Effector memory CD4-positive, alpha-beta T cell (primary cell): ENCODE results near the gene ARSG.

Source experiments
- DNase-seq, 3 donors: peaks; one replicate each; pipeline ENCODE4 v3.0.0-alpha.2; 2020
- H3K27ac ChIP-seq: 2 replicates; pipeline ENCODE4 v1.7.0; 2013; ENCODE audit warnings: mild to moderate bottlenecking, low read length, moderate library complexity; ENCODE audit not compliant: insufficient read depth, poor library complexity, severe bottlenecking
- H3K27me3 ChIP-seq: replicated peaks from 2 replicates; pipeline ENCODE4 v1.7.0; 2013; ENCODE audit warnings: mild to moderate bottlenecking, low read length; ENCODE audit not compliant: insufficient read depth, control insufficient read depth, poor library complexity, severe bottlenecking
- H3K36me3 ChIP-seq: 2 replicates; pipeline ENCODE4 v1.7.0; 2013; ENCODE audit warnings: mild to moderate bottlenecking, low read length, moderate library complexity; ENCODE audit not compliant: control insufficient read depth, insufficient read depth
- H3K4me1 ChIP-seq: 2 replicates; pipeline ENCODE4 v1.7.0; 2013; ENCODE audit warnings: low read length, mild to moderate bottlenecking; ENCODE audit not compliant: control insufficient read depth, insufficient read depth, poor library complexity, severe bottlenecking
- H3K4me3 ChIP-seq: 2 replicates; pipeline ENCODE4 v1.7.0; 2013; ENCODE audit warnings: low read length, low read depth, mild to moderate bottlenecking; ENCODE audit not compliant: insufficient read depth, poor library complexity, severe bottlenecking
- H3K9me3 ChIP-seq: 2 replicates; pipeline ENCODE4 v1.7.0; 2013; ENCODE audit warnings: mild to moderate bottlenecking, low read length, moderate library complexity; ENCODE audit not compliant: control insufficient read depth

The ARSG gene

GRCh38 chr17:68439656-68440290, 148.5 kb downstream of the ARSG start:
- Histone ChIP-seq H3K36me3 (no peaks in the 10 kb centered on the region), H3K27ac (peak overlapping the region; percentile 23), H3K27me3 (no peaks in the 10 kb centered on the region), H3K4me3 (no peak overlapping the region), H3K4me1 (peaks cover 27% of the 10 kb centered on the region), H3K9me3 (no peaks in the 10 kb centered on the region)
- no peak for DNase-seq

- Histone ChIP-seq H3K27ac (no peak overlapping the region), H3K4me3 (no peak overlapping the region), H3K36me3 (no peaks in the 10 kb centered on the region), H3K9me3 (no peaks in the 10 kb centered on the region), H3K27me3 (no peaks in the 10 kb centered on the region), H3K4me1 (peaks cover 27% of the 10 kb centered on the region)
- DNase-seq: no peak
These were observed 149.2 kb downstream of the ARSG start for GRCh38 chr17:68440526-68440925.

- no peak overlapping the region for H3K4me3 ChIP-seq
- peaks cover 24% of the 10 kb centered on the region for H3K4me1 ChIP-seq
- no peaks in the 10 kb centered on the region for H3K27me3 ChIP-seq
- no peak for DNase-seq
- H3K36me3 ChIP-seq: no peaks in the 10 kb centered on the region
- H3K9me3 ChIP-seq: no peaks in the 10 kb centered on the region
- H3K27ac ChIP-seq: no peak overlapping the region
These were observed 149.9 kb downstream of the ARSG start for GRCh38 chr17:68441070-68441770.

- Histone ChIP-seq H3K27ac (no peak overlapping the region), H3K4me3 (no peak overlapping the region), H3K9me3 (no peaks in the 10 kb centered on the region), H3K27me3 (no peaks in the 10 kb centered on the region), H3K4me1 (peaks cover 10% of the 10 kb centered on the region), H3K36me3 (no peaks in the 10 kb centered on the region)
- no peak for DNase-seq
These were observed 152.7 kb downstream of the ARSG start for GRCh38 chr17:68443972-68444464.

- no peak for DNase-seq
- Histone ChIP-seq H3K4me3 (no peak overlapping the region), H3K27ac (no peak overlapping the region), H3K4me1 (peaks cover 8% of the 10 kb centered on the region), H3K27me3 (no peaks in the 10 kb centered on the region), H3K36me3 (no peaks in the 10 kb centered on the region), H3K9me3 (no peaks in the 10 kb centered on the region)
These were observed 154.4 kb downstream of the ARSG start for GRCh38 chr17:68445671-68446070.

- no peak for DNase-seq
- Histone ChIP-seq H3K9me3 (no peaks in the 10 kb centered on the region), H3K4me1 (peaks cover 1% of the 10 kb centered on the region), H3K4me3 (no peak overlapping the region), H3K36me3 (no peaks in the 10 kb centered on the region), H3K27me3 (no peaks in the 10 kb centered on the region), H3K27ac (no peak overlapping the region)
These were observed 155.3 kb downstream of the ARSG start for GRCh38 chr17:68446626-68447041.

GRCh38 chr17:68449021-68449739, 157.9 kb downstream of the ARSG start:
- H3K4me3 ChIP-seq: no peak overlapping the region
- no peaks in the 10 kb centered on the region for H3K9me3 ChIP-seq
- no peak for DNase-seq
- H3K27me3 ChIP-seq: no peaks in the 10 kb centered on the region
- no peaks in the 10 kb centered on the region for H3K4me1 ChIP-seq
- H3K27ac ChIP-seq: no peak overlapping the region
- H3K36me3 ChIP-seq: no peaks in the 10 kb centered on the region

- Histone ChIP-seq H3K27ac (no peak overlapping the region), H3K36me3 (no peaks in the 10 kb centered on the region), H3K27me3 (no peaks in the 10 kb centered on the region), H3K4me1 (no peaks in the 10 kb centered on the region), H3K9me3 (no peaks in the 10 kb centered on the region), H3K4me3 (no peak overlapping the region)
- no peak for DNase-seq
These were observed 159.1 kb downstream of the ARSG start for GRCh38 chr17:68450391-68450790.

- Histone ChIP-seq H3K27ac (no peak overlapping the region), H3K4me3 (no peak overlapping the region), H3K27me3 (no peaks in the 10 kb centered on the region), H3K36me3 (no peaks in the 10 kb centered on the region), H3K4me1 (no peaks in the 10 kb centered on the region), H3K9me3 (no peaks in the 10 kb centered on the region)
- no peak for DNase-seq
These were observed 159.5 kb downstream of the ARSG start for GRCh38 chr17:68450801-68451200.
